HG03280 (cell line): ENCODE measurements around the gene HDAC9.

Experiments used
- ATAC-seq: cut with Tn5 transposase; IDR thresholded peaks from one replicate; pipeline ENCODE4 v1.9.1; 2021; ENCODE audit warnings: mild to moderate bottlenecking, moderate library complexity; ENCODE audit not compliant: unreplicated experiment

The HDAC9 gene

GRCh38 chr7:18495412-18496340, at the start of gene HDAC9:
Gene HDAC9 (plus strand): TSS chr7:18495749. CDS start chr7:18496303, 554 bp downstream.
- ATAC-seq, result peak; percentile 83

GRCh38 chr7:18445916-18446520, 49.5 kb upstream of the HDAC9 start:
- no peak for ATAC-seq

- ATAC-seq, result no peak
Measured at GRCh38 chr7:18450019-18450418, 45.5 kb upstream of the HDAC9 start.

- no peak for ATAC-seq
Measured at GRCh38 chr7:18455606-18456005, 39.9 kb upstream of the HDAC9 start.

- ATAC-seq, result no peak
Measured at GRCh38 chr7:18457832-18458231, 37.7 kb upstream of the HDAC9 start.

GRCh38 chr7:18458830-18459229, 36.7 kb upstream of the HDAC9 start:
- ATAC-seq, result no peak

GRCh38 chr7:18459484-18460245, 35.9 kb upstream of the HDAC9 start:
- ATAC-seq, result no peak

GRCh38 chr7:18461785-18462467, 33.6 kb upstream of the HDAC9 start:
- peak; percentile 32 for ATAC-seq

- ATAC-seq, result no peak
Measured at GRCh38 chr7:18464830-18465229, 30.7 kb upstream of the HDAC9 start.

GRCh38 chr7:18467011-18467410, 28.5 kb upstream of the HDAC9 start:
- no peak for ATAC-seq

GRCh38 chr7:18468795-18469194, 26.8 kb upstream of the HDAC9 start:
- ATAC-seq, result no peak

- ATAC-seq, result no peak
Measured at GRCh38 chr7:18469316-18469715, 26.2 kb upstream of the HDAC9 start.

- no peak for ATAC-seq
Measured at GRCh38 chr7:18471476-18472160, 23.9 kb upstream of the HDAC9 start.

- ATAC-seq, result no peak
Measured at GRCh38 chr7:18472161-18472483, 23.4 kb upstream of the HDAC9 start.

- ATAC-seq, result no peak
Measured at GRCh38 chr7:18473119-18473518, 22.4 kb upstream of the HDAC9 start.

- no peak for ATAC-seq
Measured at GRCh38 chr7:18474944-18475343, 20.6 kb upstream of the HDAC9 start.

- no peak for ATAC-seq
Measured at GRCh38 chr7:18475488-18475887, 20.1 kb upstream of the HDAC9 start.

- ATAC-seq, result no peak
Measured at GRCh38 chr7:18481776-18482175, 13.8 kb upstream of the HDAC9 start.

- ATAC-seq, result no peak
Measured at GRCh38 chr7:18488049-18488448, 7.5 kb upstream of the HDAC9 start.

- ATAC-seq, result no peak
Measured at GRCh38 chr7:18489624-18490023, 5.9 kb upstream of the HDAC9 start.

GRCh38 chr7:18491871-18492270, 3.7 kb upstream of the HDAC9 start:
- no peak for ATAC-seq
